Uterus (tissue), 2 donors: ENCODE data around the gene ZNF486.
"Not testable (repeated sequence)": the region's sequence is repeated elsewhere in the genome, so short reads cannot be mapped to it uniquely, and the experiment has no call there.

ENCODE experiments used
- CTCF ChIP-seq, 4 experiments: fragments of 200-600 bp in 2 of 4; fragments of 450-650 bp in 2 of 4; sonication (generic) in 2 of 4; IDR thresholded peaks; one replicate each; pipeline ENCODE4 v1.5.1; 2016 to 2019; ENCODE audit warnings: antibody characterized with exemption in 4 of 4, mild to moderate bottlenecking in 2 of 4, moderate library complexity in 1 of 4
- POLR2A ChIP-seq, 2 donors: fragments of 450-650 bp; IDR thresholded peaks; one replicate each; pipeline ENCODE4 v1.6.1; 2016; ENCODE audit warnings: antibody characterized with exemption in 2 of 2, mild to moderate bottlenecking in 1 of 2, moderate library complexity in 1 of 2

GRCh38 chr19:20248258-20248657, 81.2 kb downstream of the ZNF486 start:
- TF ChIP-seq CTCF, POLR2A (IDR thresholded peaks at IDR 0.05): not testable (repeated sequence)
